ENCODE results near the gene NUP93.

Gene NUP93

GRCh38 chr16:56744996-56745640, 15.2 kb downstream of the NUP93 start:
- DNase-seq = no peak

DNA sequence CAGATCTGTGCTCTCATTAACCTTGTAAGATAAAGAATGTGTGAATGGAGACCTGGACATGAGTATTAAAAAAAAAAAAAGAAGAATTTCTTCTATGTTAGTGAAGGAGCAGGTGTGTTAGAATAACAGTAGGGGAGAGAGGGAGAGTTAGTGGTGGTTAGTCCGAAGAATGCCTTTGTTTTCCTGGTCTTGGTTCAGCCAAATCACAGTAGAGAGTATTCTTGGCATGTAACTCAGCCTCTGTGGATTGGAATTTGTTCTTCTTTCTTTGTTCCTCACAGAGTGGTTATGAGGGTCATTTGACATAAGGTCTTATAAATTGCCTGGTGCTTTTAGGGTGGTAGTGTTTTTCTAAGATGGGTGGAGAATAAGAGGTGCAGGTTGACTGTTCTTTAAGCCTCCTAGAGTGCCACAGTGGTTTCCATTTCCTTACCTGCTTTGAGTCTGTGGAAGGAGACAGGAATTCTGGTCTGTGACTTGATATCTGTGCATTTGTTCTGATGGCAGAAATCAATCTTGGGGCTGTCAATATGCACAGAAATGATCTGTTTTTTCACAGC, 17.6 kb downstream of the NUP93 start:
- no peak for DNase-seq

DNA sequence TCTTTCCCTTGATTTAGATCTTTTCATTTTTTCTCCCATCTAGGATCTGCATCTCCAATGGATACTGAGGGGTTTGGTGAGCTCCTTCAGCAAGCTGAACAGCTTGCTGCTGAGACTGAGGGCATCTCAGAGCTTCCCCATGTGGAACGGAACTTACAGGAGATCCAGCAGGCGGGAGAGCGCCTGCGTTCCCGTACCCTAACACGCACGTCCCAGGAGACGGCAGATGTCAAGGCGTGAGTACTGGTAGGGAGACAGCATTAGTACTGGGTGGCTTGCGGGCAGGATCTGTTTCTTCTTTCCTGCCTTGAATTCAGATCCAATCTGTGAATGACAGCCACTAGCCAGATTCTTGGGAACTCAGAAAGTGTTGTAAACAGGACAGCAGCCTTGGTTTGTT, 18.3 kb downstream of the NUP93 start:
- no peak for DNase-seq

GRCh38 chr16:56748826-56749225, 18.9 kb downstream of the NUP93 start:
- no peak for DNase-seq

- no peak for DNase-seq
Measured at GRCh38 chr16:56749672-56750491, 20.0 kb downstream of the NUP93 start.

DNA sequence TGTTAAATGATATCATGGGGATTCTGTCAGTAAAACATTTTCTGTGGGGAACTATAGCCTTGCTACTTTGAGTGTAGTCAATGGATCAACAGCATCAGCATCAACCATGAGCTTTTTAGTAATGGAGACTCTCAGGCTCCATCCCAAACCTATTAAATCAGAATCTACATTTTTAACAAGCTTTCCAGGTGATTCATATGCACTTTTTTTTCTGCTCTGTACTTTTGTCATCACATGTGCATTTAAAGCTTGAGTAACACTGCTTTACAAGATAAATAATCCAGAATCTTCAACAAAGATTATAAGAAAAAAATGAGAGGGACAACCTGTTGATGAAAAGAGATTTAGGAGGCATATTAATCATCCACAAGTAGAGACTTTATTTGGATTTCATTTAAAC, 23.5 kb downstream of the NUP93 start:
- DNase-seq = no peak

GRCh38 chr16:56755038-56755437, 25.1 kb downstream of the NUP93 start:
- no peak for DNase-seq

DNA sequence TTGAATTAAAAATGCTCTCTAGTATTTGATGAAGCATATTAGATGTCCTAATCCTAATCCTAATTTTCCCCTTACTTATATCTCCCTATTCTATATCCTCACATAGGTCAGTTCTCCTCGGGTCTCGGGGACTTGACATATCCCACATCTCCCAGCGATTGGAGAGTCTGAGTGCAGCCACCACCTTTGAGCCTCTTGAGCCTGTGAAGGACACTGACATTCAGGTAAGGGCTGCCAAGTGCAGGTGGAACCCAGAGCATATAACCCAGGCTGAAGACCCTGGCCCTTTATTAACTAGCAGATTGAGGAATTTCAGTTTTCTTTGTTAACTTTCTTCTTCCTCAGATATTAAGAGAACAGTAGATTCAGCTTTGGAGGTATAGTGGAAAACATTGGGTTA, 28.5 kb downstream of the NUP93 start:
- DNase-seq = no peak

DNA sequence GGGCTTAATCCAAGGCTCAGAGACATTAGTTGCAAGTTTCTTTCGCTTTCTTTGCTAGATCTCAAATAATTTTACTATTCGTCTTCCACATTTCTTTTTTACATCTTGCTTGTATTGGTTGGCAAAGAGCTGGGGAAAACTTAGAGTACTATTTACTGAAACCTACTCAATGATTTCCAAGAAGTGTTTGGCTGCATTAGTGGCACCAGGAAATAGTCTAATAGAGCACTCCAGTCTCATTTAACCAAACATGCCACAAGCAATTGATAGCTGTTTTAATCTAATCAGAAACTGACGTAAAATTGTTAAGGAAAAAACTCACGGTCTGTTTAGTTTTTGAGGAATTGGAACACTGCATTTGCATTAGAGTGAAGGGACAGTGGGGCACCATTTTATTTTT, 29.0 kb downstream of the NUP93 start:
- no peak for DNase-seq

- no peak for DNase-seq
Measured at GRCh38 chr16:56763291-56763916, 33.5 kb downstream of the NUP93 start.

- no peak for DNase-seq
Measured at GRCh38 chr16:56764835-56765234, 34.9 kb downstream of the NUP93 start.

GRCh38 chr16:56765949-56766348, 36.0 kb downstream of the NUP93 start:
- no peak for DNase-seq

- DNase-seq = no peak
Measured at GRCh38 chr16:56767024-56767423, 37.1 kb downstream of the NUP93 start.

DNA sequence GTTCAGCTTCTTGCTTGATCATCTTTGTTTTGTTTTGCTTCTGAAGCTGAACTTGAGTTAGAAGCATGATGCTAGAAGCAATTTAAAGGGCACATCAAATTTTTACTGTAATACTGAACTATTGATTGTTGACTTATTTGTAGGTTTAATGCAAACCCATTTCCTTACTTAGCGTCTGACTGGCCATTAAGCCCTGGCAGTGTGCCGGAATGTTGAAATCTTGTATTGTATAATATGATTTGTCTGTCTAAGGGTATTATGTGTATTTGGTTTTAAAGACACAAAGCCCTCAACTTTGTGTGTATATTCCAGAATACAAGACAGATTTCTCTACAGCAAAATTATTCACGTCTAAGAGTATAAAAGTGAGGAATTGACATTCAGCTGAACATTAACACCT, 39.7 kb downstream of the NUP93 start:
- no peak for DNase-seq

DNA sequence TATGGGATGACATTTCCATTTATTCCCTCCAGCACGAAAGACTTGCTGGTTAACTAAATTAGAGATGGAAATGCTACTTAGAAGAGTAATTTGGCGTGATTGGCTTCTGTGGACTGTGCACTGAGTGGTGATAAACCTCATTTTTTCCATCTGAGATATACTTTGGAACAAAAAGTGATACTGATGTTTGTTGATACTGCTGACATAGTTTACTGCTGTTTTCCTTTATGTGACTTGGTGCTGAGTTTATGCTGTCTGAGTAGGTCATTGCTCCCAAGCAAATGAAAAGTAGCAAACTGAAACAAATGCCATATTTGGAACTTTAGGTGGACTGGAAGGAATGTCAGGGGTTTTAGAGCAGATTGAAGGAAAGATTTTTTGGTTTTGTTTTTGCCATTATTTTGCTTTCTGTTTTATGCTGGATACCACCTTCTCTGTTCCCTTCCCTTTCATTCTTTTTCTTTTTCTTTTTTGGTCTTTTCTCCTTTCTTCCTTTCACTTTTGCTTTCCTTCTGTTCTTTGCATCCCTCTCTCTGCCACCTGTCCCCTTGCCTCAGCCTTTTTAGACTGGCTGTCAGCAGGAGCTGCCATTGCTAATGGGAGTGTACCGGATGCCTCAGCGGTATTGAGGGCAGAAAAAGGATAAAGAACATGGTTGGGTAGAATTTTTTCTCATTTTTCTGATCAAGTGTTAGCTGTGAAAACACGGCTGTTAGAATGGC, 41.8 kb downstream of the NUP93 start:
- DNase-seq = no peak

- no peak for DNase-seq
Measured at GRCh38 chr16:56773532-56773931, 43.6 kb downstream of the NUP93 start.

GRCh38 chr16:56774016-56774680, 44.2 kb downstream of the NUP93 start:
- no peak for DNase-seq

DNA sequence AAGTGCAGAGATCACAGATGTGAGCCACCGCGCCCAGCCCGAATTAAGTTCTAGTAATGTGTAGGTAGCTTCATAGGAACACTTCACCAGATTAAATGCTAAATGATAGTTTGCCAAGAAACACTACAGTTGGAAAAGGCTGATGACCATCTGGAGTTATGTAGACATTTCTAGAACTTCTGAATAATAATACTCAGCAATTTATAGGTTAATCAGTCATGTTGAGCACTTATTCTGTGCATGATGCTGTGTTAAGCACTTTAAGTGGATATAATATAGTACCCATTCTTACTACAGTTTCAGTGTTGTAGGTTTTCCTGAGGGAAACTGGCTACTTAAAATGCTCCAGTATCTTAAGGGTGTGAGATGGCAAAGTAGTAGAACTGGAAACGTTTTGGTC, 45.2 kb downstream of the NUP93 start:
- no peak for DNase-seq

DNA sequence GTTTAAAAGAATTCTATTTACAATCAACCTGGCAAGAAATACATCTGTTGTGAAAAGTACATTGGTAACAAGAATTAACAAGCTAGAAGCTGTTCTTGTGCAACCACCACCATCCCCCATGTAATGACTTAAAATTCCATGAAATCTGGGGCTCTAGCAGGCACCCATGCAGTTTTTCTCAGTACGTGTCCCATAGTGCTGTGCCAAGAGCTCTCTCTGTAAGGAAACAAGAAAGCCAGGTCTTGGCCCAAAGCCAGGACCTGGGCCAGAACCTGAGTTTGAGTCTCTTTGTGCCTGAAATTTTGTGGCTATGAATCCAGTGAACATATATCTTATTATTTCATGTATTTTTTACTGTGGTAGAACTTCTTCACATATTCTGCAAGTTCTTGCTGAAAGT, 46.6 kb downstream of the NUP93 start:
- DNase-seq = no peak

GRCh38 chr16:56777001-56777400, 47.1 kb downstream of the NUP93 start:
- DNase-seq = no peak

DNA sequence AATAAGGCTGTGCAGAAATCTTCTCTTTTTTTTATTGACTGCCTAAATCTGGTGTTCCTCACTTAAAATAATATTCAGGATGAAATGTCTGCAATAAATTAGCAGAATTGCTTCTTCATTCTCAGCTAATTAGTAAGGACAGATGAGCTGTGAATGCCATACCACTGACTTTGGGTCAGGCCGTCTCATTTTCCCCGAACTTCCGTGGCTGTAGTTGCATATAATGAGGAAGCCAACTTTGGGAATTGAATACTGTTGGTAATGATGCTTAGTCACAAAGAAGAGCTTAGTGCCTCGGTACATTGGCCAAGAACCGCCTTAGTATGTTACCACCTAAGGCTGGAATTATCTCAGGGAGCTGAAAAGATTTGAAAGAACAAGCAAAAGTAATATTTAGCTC, 47.6 kb downstream of the NUP93 start:
- no peak for DNase-seq

DNA sequence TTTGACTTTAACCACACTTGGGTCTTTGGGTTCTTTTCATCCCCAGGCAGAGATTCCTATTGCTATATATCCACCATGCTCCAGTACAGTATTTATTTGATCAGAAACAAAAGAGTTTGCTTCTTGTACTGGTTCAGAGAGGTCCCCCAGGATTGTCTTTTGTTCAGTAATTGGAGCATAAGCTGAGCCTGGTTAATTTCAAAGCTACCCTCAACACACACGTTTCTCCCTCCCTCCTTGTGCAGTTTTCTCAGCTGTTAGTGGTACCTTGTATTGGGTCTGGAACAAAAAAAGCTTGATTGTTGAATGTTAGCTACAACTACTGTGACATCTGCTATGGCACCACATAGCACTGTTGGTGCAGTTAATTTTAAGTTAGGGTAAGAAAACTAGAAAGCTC, 50.0 kb downstream of the NUP93 start:
- DNase-seq = no peak

- DNase-seq = no peak
Measured at GRCh38 chr16:56780646-56781045, 50.7 kb downstream of the NUP93 start.
